ENCODE measurements around the gene NCOA1.

Gene NCOA1

GRCh38 chr2:24809316-24810007 lies 318.4 kb downstream of the NCOA1 start:
- peaks cover 88% of the 10 kb centered on the region for H3K79me2 ChIP-seq (ENCODE audit: control insufficient read depth, low read length)
- no peak overlapping the region for H3K4me3 ChIP-seq (ENCODE audit: low read length)
- no peak overlapping the region for H3K27ac ChIP-seq (ENCODE audit: low read depth, low read length)
- TF ChIP-seq, protein P1, sequence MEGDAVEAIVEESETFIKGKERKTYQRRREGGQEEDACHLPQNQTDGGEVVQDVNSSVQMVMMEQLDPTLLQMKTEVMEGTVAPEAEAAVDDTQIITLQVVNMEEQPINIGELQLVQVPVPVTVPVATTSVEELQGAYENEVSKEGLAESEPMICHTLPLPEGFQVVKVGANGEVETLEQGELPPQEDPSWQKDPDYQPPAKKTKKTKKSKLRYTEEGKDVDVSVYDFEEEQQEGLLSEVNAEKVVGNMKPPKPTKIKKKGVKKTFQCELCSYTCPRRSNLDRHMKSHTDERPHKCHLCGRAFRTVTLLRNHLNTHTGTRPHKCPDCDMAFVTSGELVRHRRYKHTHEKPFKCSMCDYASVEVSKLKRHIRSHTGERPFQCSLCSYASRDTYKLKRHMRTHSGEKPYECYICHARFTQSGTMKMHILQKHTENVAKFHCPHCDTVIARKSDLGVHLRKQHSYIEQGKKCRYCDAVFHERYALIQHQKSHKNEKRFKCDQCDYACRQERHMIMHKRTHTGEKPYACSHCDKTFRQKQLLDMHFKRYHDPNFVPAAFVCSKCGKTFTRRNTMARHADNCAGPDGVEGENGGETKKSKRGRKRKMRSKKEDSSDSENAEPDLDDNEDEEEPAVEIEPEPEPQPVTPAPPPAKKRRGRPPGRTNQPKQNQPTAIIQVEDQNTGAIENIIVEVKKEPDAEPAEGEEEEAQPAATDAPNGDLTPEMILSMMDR (IDR thresholded peaks at IDR 0.05; ENCODE audit: low read depth, low read length, poor library complexity, severe bottlenecking), result no peak
- TF ChIP-seq EZH2phosphoT487 (IDR thresholded peaks at IDR 0.05; ENCODE audit: borderline replicate concordance, low read length), result no peak
- peaks cover 6% of the 10 kb centered on the region; the same call in 1 of the 2 replicates for H4K20me1 ChIP-seq (ENCODE audit: control insufficient read depth, insufficient read depth, low read depth, low read length)
- no peak overlapping the region for H3K4me2 ChIP-seq (ENCODE audit: low read length)
- H3F3A ChIP-seq (ENCODE audit: control insufficient read depth, insufficient read depth), result peaks cover 13% of the 10 kb centered on the region
- H3K36me3 ChIP-seq (ENCODE audit: control insufficient read depth, low read length), result peaks cover 57% of the 10 kb centered on the region
- no peaks in the 10 kb centered on the region for H3K9me2 ChIP-seq (replicated peaks; ENCODE audit: control insufficient read depth, low read length)
- H3K9me3 ChIP-seq (ENCODE audit: control insufficient read depth, insufficient read depth, low read length), result no peaks in the 10 kb centered on the region
- H3K4me1 ChIP-seq (ENCODE audit: control insufficient read depth, low read length), result no peaks in the 10 kb centered on the region
- H3K27me3 ChIP-seq (ENCODE audit: control insufficient read depth, low read length), result no peaks in the 10 kb centered on the region

DNA sequence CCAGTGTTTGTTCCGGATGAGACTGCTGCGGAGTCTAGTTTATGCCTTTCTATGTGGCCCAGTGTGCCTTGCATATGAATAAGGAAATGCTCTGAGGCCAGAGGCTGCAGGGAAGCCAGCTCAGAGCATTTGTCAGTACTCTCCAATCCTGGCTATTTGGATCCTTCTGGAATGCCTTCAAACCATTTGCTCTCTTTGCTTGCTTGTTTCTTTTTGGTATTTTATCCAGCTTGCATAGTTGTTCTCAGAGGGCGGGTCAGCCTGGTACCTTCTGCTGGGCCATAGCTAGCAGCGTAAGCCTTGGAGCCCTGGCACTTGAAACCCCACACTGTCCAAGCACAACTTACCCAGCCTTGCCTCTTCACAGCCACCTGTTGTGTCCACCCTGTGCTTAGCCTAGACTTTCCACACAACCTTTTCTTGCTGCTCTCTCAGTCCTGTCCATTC lies 322.7 kb downstream of the NCOA1 start:
- no peaks in the 10 kb centered on the region for H3K9me3 ChIP-seq (ENCODE audit: control insufficient read depth, insufficient read depth, low read length)
- peaks cover 56% of the 10 kb centered on the region for H3K79me2 ChIP-seq (ENCODE audit: control insufficient read depth, low read length)
- no peaks in the 10 kb centered on the region for H3K9me2 ChIP-seq (replicated peaks; ENCODE audit: control insufficient read depth, low read length)
- H3K4me3 ChIP-seq (ENCODE audit: low read length), result no peak overlapping the region
- TF ChIP-seq EZH2phosphoT487 (IDR thresholded peaks at IDR 0.05; ENCODE audit: borderline replicate concordance, low read length), result no peak
- TF ChIP-seq, protein P1 (IDR thresholded peaks at IDR 0.05; ENCODE audit: low read depth, low read length, poor library complexity, severe bottlenecking), result no peak
- H3F3A ChIP-seq (ENCODE audit: control insufficient read depth, insufficient read depth), result peaks cover 11% of the 10 kb centered on the region
- H3K4me1 ChIP-seq (ENCODE audit: control insufficient read depth, low read length), result no peaks in the 10 kb centered on the region
- H3K27ac ChIP-seq (ENCODE audit: low read depth, low read length), result no peak overlapping the region
- H3K27me3 ChIP-seq (ENCODE audit: control insufficient read depth, low read length), result no peaks in the 10 kb centered on the region
- H3K36me3 ChIP-seq (ENCODE audit: control insufficient read depth, low read length), result peaks cover 80% of the 10 kb centered on the region
- no peak overlapping the region for H3K4me2 ChIP-seq (ENCODE audit: low read length)
- H4K20me1 ChIP-seq (ENCODE audit: control insufficient read depth, insufficient read depth, low read depth, low read length), result peaks cover 6% of the 10 kb centered on the region; the same call in 1 of the 2 replicates

DNA sequence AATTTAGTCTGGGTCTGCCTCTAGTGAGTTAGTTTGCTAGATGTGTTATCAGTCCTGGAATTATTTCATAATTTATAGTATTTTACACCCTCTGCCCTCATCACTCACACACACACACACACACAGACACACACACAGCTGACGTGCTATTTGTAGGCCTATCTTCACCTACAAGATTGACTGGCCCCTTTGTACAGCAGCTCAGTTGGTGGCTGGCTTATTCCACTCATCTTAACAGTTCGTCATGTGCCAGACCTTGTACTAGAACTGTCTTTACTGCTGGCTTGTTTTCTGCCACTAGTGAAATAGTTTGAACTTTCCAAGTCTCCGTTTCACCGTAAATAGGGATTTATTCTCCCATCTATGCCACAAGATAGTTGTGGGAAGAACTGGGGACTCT lies 323.5 kb downstream of the NCOA1 start:
- no peak for TF ChIP-seq EZH2phosphoT487 (IDR thresholded peaks at IDR 0.05; ENCODE audit: borderline replicate concordance, low read length)
- TF ChIP-seq, protein P1 (IDR thresholded peaks at IDR 0.05; ENCODE audit: low read depth, low read length, poor library complexity, severe bottlenecking), result no peak
- Histone ChIP-seq H3K79me2 (ENCODE audit: control insufficient read depth, low read length) (peaks cover 48% of the 10 kb centered on the region), H3K4me2 (ENCODE audit: low read length) (no peak overlapping the region), H3K9me2 (replicated peaks; ENCODE audit: control insufficient read depth, low read length) (no peaks in the 10 kb centered on the region), H3K27ac (ENCODE audit: low read depth, low read length) (no peak overlapping the region), H3K9me3 (ENCODE audit: control insufficient read depth, insufficient read depth, low read length) (no peaks in the 10 kb centered on the region), H3K36me3 (ENCODE audit: control insufficient read depth, low read length) (peaks cover 80% of the 10 kb centered on the region), H3K4me3 (ENCODE audit: low read length) (no peak overlapping the region), H3F3A (ENCODE audit: control insufficient read depth, insufficient read depth) (peaks cover 10% of the 10 kb centered on the region), H3K4me1 (ENCODE audit: control insufficient read depth, low read length) (no peaks in the 10 kb centered on the region), H4K20me1 (ENCODE audit: control insufficient read depth, insufficient read depth, low read depth, low read length) (peaks cover 6% of the 10 kb centered on the region; the same call in 1 of the 2 replicates), H3K27me3 (ENCODE audit: control insufficient read depth, low read length) (no peaks in the 10 kb centered on the region)
